Retinal pigment epithelial cell (primary cell): Measurements from ENCODE around the gene PBLD.

Experiments used
- DNase-seq: peaks from one replicate; pipeline ENCODE4 v3.0.0-alpha.2; 2010; ENCODE audit warnings: low read depth
- H3K4me3 ChIP-seq: 2 replicates; pipeline ENCODE4 v1.5.1; 2011; ENCODE audit warnings: mild to moderate bottlenecking, low read length, control low read depth, moderate library complexity
- CTCF ChIP-seq: conservative IDR thresholded peaks from 2 replicates; pipeline ENCODE4 v1.5.1; 2011; ENCODE audit warnings: low read depth, low read length, control low read depth, inconsistent platforms

Gene PBLD

GRCh38 chr10:68305854-68306253 is 26.9 kb downstream of the PBLD start:
- DNase-seq, result no peak
- no peak overlapping the region for H3K4me3 ChIP-seq
- TF ChIP-seq CTCF, result no peak

- no peak for TF ChIP-seq CTCF
Observed at GRCh38 chr10:68303849-68304412, 28.8 kb downstream of the PBLD start.

GRCh38 chr10:68302871-68303270 is 29.9 kb downstream of the PBLD start:
- TF ChIP-seq CTCF, result no peak
- no peak for DNase-seq
- H3K4me3 ChIP-seq, result no peak overlapping the region

More at GRCh38 chr10:68303849-68304412, 28.8 kb downstream of the PBLD start:
- H3K4me3 ChIP-seq, result no peak overlapping the region
- DNase-seq, result no peak

- no peak for TF ChIP-seq CTCF
- no peak overlapping the region for H3K4me3 ChIP-seq
- DNase-seq, result no peak
Observed at GRCh38 chr10:68302503-68302823, 30.3 kb downstream of the PBLD start.

GRCh38 chr10:68301790-68302502 is 30.8 kb downstream of the PBLD start:
- no peak overlapping the region for H3K4me3 ChIP-seq
- DNase-seq, result peak; percentile 29
- peak; percentile 49 for TF ChIP-seq CTCF

GRCh38 chr10:68301301-68301700 is 31.4 kb downstream of the PBLD start:
- TF ChIP-seq CTCF, result no peak
- DNase-seq, result no peak
- no peak overlapping the region for H3K4me3 ChIP-seq
